ENCODE results near the gene PPIC. TPM values are rescaled to one million over a fixed set of nuclear protein-coding genes. Genes with fewer than 3 reads are reported as not detected.
A peak's percentile ranks its signal among the peaks of the same experiment; 100 is the strongest.

Gene PPIC
- total RNA-seq, 1 experiment from 2014 or later, result 10.8 TPM

DNA sequence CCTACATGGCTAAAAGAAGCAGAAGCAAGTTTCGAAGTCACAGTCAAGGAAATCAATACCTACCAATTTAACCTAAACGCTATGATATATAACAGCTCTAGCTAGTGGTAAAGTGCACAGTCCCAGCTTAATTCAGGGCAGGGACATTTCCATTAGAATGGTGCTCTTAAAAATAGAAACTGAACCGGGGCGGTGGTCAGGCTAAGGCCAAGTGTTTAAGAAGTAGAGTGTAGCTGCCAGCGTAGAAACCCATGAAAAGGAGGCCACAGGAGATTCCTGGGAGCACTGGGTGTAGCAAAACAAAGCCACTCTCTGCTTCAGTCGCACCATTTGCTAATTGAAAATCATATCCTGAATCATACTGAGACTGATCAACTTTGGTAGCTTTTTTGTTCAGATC, 28.8 kb downstream of the PPIC start:
- no peaks in the 10 kb centered on the region for H3K23me2 ChIP-seq (ENCODE audit: insufficient read length, low read depth, low read length, poor library complexity, severe bottlenecking)
- TF ChIP-seq, protein P1, sequence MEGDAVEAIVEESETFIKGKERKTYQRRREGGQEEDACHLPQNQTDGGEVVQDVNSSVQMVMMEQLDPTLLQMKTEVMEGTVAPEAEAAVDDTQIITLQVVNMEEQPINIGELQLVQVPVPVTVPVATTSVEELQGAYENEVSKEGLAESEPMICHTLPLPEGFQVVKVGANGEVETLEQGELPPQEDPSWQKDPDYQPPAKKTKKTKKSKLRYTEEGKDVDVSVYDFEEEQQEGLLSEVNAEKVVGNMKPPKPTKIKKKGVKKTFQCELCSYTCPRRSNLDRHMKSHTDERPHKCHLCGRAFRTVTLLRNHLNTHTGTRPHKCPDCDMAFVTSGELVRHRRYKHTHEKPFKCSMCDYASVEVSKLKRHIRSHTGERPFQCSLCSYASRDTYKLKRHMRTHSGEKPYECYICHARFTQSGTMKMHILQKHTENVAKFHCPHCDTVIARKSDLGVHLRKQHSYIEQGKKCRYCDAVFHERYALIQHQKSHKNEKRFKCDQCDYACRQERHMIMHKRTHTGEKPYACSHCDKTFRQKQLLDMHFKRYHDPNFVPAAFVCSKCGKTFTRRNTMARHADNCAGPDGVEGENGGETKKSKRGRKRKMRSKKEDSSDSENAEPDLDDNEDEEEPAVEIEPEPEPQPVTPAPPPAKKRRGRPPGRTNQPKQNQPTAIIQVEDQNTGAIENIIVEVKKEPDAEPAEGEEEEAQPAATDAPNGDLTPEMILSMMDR (conservative IDR thresholded peaks at IDR 0.05), result no peak
- no peaks in the 10 kb centered on the region for H3K9me3 ChIP-seq (ENCODE audit: control insufficient read depth, low read depth, low read length)
- H2BK15ac ChIP-seq (ENCODE audit: low read depth, low read length), result no peak overlapping the region
- no peak overlapping the region for H3K9ac ChIP-seq (ENCODE audit: extremely low read depth, insufficient read length, low read length)
- no peaks in the 10 kb centered on the region for H3K4me1 ChIP-seq (ENCODE audit: insufficient read depth, low read length)
- H3K18ac ChIP-seq (ENCODE audit: insufficient read length, low read depth, low read length), result no peak overlapping the region
- H3K23ac ChIP-seq (ENCODE audit: insufficient read length, low read depth, low read length), result no peak overlapping the region
- H3K4me2 ChIP-seq (ENCODE audit: insufficient read depth, insufficient read length, low read length), result no peak overlapping the region
- no peaks in the 10 kb centered on the region for H3K27me3 ChIP-seq (ENCODE audit: insufficient read depth, low read length)
- no peak overlapping the region for H3K14ac ChIP-seq (ENCODE audit: insufficient read depth, low read length)
- no peak for DNase-seq
- H2BK20ac ChIP-seq (ENCODE audit: low read depth, low read length, poor library complexity, severe bottlenecking), result no peak overlapping the region
- H3K9me3 Mint-ChIP-seq, result no peaks in the 10 kb centered on the region
- H3K79me1 ChIP-seq (ENCODE audit: insufficient read depth, low read depth, low read length, poor library complexity, severe bottlenecking), result no peaks in the 10 kb centered on the region
- H3K4me3 Mint-ChIP-seq, result no peak overlapping the region
- no peak overlapping the region for H2AFZ ChIP-seq (ENCODE audit: low read length)
- no peak overlapping the region for H3K4ac ChIP-seq (ENCODE audit: low read depth, low read length)
- no peak overlapping the region for H4K91ac ChIP-seq (ENCODE audit: insufficient read length, low read depth, low read length)
- no peak overlapping the region for H4K8ac ChIP-seq (replicated peaks; ENCODE audit: insufficient read length, low read depth, low read length)
- H3K36me3 Mint-ChIP-seq (ENCODE audit: insufficient read depth in 1 of 3, low read depth in 3 of 3), result no peaks in the 10 kb centered on the region
- H3K27ac Mint-ChIP-seq, result peak overlapping the region in 1 of 3 experiments; percentile 66; a peak in 1 of 7 replicates
- H2AK5ac ChIP-seq (ENCODE audit: insufficient read length, low read length), result no peak overlapping the region
- H2BK5ac ChIP-seq (ENCODE audit: insufficient read length, low read length), result no peak overlapping the region
- no peak overlapping the region for H2BK12ac ChIP-seq (ENCODE audit: insufficient read length, low read depth, low read length)
- H3K4me1 Mint-ChIP-seq, result peaks cover 6 to 14% of the 10 kb centered on the region in 2 experiments
- H2BK120ac ChIP-seq (ENCODE audit: low read depth, low read length, poor library complexity, severe bottlenecking), result no peak overlapping the region
- no peaks in the 10 kb centered on the region for H4K20me1 ChIP-seq (ENCODE audit: control insufficient read depth, insufficient read depth, insufficient read length)
- no peaks in the 10 kb centered on the region for H3K27me3 Mint-ChIP-seq (ENCODE audit: low read depth)
- H4K5ac ChIP-seq (ENCODE audit: insufficient read length, low read depth, low read length), result no peak overlapping the region
- H3K27ac ChIP-seq (ENCODE audit: insufficient read length, low read depth, low read length), result no peak overlapping the region
- H3K79me2 ChIP-seq (ENCODE audit: insufficient read depth, low read length), result no peaks in the 10 kb centered on the region
- WGBS (ENCODE audit: extremely low coverage, insufficient read length, low lambda C conversion rate), result no CpG with 5 or more reads among the region's 6 CpGs
- no peak overlapping the region for H3T11ph ChIP-seq (ENCODE audit: low read length)
- H3K56ac ChIP-seq (ENCODE audit: insufficient read length, low read depth, low read length), result no peak overlapping the region
